Erythroblast (primary cell): ENCODE measurements around the gene SHTN1.

ENCODE experiments used
- GATA1 ChIP-seq: IDR thresholded peaks from 2 replicates; pipeline ENCODE4 v1.6.1; 2011; ENCODE audit warnings: low read depth, mild to moderate bottlenecking, control low read depth, low read length, moderate library complexity
- POLR2A ChIP-seq: IDR thresholded peaks from 2 replicates; pipeline ENCODE4 v1.6.1; 2011; ENCODE audit warnings: mild to moderate bottlenecking, low read length

GRCh38 chr10:116989439-116989838, 15.5 kb downstream of the SHTN1 start:
- TF ChIP-seq POLR2A (no peak), GATA1 (no peak)
